Right ventricle myocardium inferior (tissue), 1 donor: Measurements from ENCODE around the gene LMBRD1. TPM values are rescaled to one million over a fixed set of nuclear protein-coding genes. Genes with fewer than 3 reads are reported as not detected.

Source experiments
- ATAC-seq: fragments of 200-7000 bp; cut with Tn5 transposase; one replicate; pipeline ENCODE4 v1.9.1; 2020; ENCODE audit warnings: mild to moderate bottlenecking, moderate library complexity
- DNase-seq: peaks from one replicate; pipeline ENCODE4 v3.0.0; 2021; ENCODE audit errors: missing footprints
- intact Hi-C: fragments of 100-400 bp; cut with DNase I; formaldehyde crosslinking; loops from one replicate; pipeline ENCODE4 v1.11.0; 2022
- total RNA-seq: library from RNA; stranded (reverse); fragmentation: NEBNext Ultra II Directional; extraction: Animal tissue kit (Norgen Biotek cat#: 25700); gene quantifications from one replicate; pipeline ENCODE4 v1.2.1, GENCODE V29; 2021
- donor health status: DM: no; HTN: yes; CAD: no; lungs with severe emphysema.

The LMBRD1 gene
- total RNA-seq, 1 donor from 2014 or later, result 50.2 TPM

DNA sequence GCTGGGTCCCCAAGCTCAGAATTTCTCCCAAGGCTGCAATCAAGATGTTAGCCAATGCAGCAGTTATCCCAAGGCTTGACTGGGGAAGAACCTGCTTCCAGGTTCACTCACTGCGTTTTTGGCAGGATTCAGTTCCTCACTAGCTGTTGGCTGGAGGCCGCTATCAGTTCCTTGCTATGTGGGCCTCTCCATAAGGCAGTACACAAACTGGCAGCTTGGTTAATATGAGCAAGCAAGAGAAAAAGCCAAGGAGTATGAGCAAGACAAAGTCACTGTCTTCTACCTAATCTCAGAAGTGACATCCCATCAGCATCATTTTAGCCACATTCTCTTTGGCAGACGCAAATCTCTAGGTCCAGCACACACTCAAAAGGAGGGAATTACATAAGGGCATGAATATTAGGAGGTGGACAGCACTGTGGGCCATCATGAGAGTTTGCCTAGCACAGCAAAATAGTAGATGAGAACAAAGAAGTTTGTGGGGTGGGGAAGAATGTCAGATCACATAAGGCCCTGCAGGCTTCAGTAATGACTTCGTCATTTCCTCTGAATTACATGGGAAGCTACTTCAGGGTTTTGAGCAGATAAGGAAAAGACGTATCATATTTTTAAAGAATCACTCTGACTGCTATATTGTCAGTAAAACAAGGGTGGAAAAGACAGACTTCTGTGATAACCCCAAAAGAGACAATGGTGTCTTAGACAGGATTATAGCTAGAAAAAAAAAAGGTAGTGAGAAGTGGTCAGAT is 25.5 kb downstream of the LMBRD1 start:
- intact Hi-C loops, result no loop called here
- no peak for ATAC-seq
- DNase-seq, result no peak

- DNase-seq (no peak), ATAC-seq (no peak)
- intact Hi-C loops, result no loop called here
Measured at GRCh38 chr6:69768664-69769063, 28.1 kb downstream of the LMBRD1 start.

GRCh38 chr6:69763763-69764162 is 33.0 kb downstream of the LMBRD1 start:
- no peak for DNase-seq
- ATAC-seq, result no peak
- intact Hi-C loops, result no loop called here

- ATAC-seq (no peak), DNase-seq (no peak)
- intact Hi-C loops, result no loop called here
Measured at GRCh38 chr6:69761853-69762252, 35.0 kb downstream of the LMBRD1 start.

GRCh38 chr6:69758214-69758613 is 38.6 kb downstream of the LMBRD1 start:
- intact Hi-C loops, result no loop called here
- ATAC-seq, result no peak
- no peak for DNase-seq

- no peak for DNase-seq
- intact Hi-C loops, result no loop called here
Measured at GRCh38 chr6:69756907-69757306, 39.9 kb downstream of the LMBRD1 start.

DNA sequence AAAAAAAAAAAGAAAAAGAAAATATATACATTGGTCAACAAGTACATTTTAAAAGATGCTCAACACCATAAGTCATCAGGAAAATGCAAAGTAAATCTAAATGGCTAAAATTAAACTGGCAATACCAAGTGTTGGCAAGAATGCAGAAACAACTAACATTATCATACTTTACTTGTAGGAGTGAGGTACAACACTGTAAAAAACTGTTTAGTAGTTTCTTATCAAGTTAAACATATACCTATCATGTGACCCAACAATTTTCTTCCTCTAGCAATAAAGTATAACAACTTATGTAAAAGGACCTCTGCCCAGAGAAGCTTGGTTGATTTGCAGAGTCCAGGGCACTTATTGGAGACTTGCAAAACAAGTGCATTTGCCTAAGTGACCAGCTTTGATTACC is 40.4 kb downstream of the LMBRD1 start:
- DNase-seq, result no peak
- no peak for ATAC-seq
- intact Hi-C loops, result no loop called here

More at GRCh38 chr6:69756907-69757306, 39.9 kb downstream of the LMBRD1 start:
- no peak for ATAC-seq

DNA sequence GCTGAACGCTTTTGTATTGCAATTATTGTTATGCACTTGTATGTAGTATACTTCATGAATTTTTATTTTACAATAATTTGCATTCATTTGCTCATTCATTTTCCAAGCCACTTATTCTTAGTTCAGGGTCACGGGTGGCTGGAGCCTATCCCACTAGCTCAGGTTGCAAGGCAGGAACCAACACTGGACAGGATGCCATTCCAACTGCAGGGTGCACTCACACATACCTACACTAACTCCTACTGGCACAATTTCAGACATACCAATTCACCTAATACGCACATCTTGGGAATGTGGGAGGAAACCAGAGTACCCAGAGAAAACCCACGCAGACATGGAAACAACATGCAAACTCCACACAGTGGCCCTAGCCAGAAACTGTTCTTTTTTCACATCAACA is 61.8 kb downstream of the LMBRD1 start:
- ATAC-seq (no peak), DNase-seq (no peak)
- intact Hi-C loops, result loop anchor here (10.0 kb wide), 1 partner anchor 860 kb away; no protein-coding TSS in a partner anchor

- intact Hi-C loops, result loop anchor here (10.0 kb wide), 1 partner anchor 858 kb away; no protein-coding TSS in a partner anchor
- no peak for DNase-seq
- ATAC-seq, result no peak
Measured at GRCh38 chr6:69732640-69733039, 64.2 kb downstream of the LMBRD1 start.

DNA sequence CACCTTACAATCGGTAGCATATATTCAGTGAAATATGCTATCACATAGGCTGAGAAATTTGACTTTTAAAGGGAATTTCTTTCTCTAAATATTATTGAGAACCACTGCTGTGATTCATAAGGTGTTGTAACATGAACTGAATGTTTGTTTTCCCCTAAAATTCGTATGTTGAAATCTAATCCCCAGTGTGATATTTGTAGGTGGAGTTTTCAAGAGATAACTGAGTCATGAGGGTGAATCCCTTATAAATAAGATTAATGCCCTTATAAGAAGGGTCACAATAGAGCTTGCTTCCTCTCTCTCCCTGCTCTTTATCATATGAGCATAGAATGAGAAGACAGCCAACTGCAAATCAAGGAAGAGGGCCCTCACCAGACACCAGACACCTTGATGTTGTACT is 64.8 kb downstream of the LMBRD1 start:
- DNase-seq (no peak), ATAC-seq (no peak)
- intact Hi-C loops, result loop anchor here (10.0 kb wide), 1 partner anchor 857 kb away; no protein-coding TSS in a partner anchor

DNA sequence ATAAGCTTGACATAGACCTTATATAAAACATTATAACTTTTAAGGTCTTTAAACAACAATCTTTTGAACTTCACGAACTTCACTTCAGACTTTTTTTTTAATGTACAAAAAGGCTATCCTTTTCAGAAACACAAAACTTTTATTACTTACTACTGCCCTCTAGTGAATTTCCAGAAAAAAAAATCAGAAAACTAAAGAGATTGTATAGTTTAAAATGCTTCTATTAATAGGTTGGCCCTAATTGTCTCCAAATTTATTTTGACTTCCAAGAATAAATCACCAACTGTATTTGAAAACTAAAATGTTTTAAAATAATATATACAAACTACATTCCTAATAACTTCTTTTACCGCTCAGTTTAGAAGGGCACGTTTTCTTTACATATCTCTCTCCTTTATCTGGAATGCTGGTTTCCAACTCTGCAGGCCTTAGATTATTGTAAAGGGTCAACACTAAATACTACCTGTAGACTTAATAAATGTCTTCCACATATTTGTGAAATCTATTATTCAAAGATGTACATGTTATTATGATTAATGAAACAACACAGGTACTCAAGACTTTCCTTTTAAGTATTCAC is 66.8 kb downstream of the LMBRD1 start:
- intact Hi-C loops, result loop anchor here (10.0 kb wide), 1 partner anchor 855 kb away; no protein-coding TSS in a partner anchor
- ATAC-seq (no peak), DNase-seq (no peak)

DNA sequence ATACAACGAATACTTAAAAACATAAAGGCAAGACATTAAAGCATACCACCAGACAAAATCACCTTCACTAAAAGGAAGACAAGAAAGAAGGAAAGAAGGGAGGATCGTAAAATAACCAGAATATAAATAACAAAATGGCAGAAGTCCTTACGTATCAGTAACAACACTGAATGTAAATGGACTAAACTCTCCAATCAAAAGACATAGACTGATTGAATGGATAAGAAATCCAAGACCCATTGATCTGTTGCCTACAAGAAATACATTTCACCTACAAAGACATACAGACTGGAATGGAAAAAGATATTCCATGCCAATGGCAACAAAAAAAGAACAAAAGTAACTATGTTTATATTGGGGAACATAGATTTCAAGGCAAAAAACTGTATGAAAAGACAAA is 74.1 kb downstream of the LMBRD1 start:
- intact Hi-C loops, result no loop called here
- DNase-seq (no peak), ATAC-seq (no peak)

- intact Hi-C loops, result no loop called here
- DNase-seq, result no peak
- ATAC-seq, result no peak
Measured at GRCh38 chr6:69719602-69720193, 77.1 kb downstream of the LMBRD1 start.

DNA sequence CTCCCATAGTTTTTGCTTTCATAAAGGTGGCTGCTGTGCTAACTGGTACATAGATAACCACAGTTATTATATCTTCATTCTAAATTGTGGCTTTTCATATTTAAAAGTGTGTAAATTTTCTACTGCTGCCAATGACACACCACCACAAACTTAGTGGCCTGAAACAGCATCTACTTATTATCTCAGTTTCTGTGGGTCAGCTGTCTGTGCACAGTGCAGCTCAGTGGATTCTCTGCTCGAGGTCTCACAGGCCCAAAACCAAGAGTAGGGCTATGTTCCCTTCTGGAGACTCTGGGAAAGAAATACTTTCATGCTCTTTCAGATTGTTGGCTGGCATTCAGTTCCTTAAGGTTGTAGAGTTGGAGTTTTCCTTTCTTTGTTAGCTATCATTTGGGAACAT is 90.1 kb downstream of the LMBRD1 start:
- DNase-seq, result no peak
- ATAC-seq, result no peak
- intact Hi-C loops, result no loop called here

- no peak for DNase-seq
- intact Hi-C loops, result no loop called here
- no peak for ATAC-seq
Measured at GRCh38 chr6:69705954-69706353, 90.9 kb downstream of the LMBRD1 start.

DNA sequence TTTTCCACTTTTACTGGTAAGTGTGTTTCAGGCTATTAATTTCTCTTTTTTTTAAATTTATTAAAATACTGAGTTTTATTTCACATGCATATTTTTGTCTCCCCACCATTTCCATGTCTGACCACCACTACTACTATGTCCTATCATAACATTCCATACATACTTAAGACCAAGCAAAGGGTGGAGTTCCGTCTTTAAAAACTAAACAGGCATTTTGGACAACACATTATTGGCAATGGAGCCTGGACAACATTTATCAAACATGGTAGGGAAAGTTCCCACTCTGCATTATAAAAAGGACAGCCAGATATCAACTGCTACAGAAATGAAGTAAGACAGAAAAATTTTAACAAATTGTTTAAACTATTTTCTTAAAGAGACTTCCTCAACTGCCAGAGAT is 91.9 kb downstream of the LMBRD1 start:
- DNase-seq (no peak), ATAC-seq (no peak)
- intact Hi-C loops, result no loop called here

- ATAC-seq (no peak), DNase-seq (no peak)
- intact Hi-C loops, result no loop called here
Measured at GRCh38 chr6:69699655-69700054, 97.2 kb downstream of the LMBRD1 start.

- ATAC-seq, result no peak
- DNase-seq, result no peak
- intact Hi-C loops, result no loop called here
Measured at GRCh38 chr6:69696273-69696672, 100.5 kb downstream of the LMBRD1 start.

DNA sequence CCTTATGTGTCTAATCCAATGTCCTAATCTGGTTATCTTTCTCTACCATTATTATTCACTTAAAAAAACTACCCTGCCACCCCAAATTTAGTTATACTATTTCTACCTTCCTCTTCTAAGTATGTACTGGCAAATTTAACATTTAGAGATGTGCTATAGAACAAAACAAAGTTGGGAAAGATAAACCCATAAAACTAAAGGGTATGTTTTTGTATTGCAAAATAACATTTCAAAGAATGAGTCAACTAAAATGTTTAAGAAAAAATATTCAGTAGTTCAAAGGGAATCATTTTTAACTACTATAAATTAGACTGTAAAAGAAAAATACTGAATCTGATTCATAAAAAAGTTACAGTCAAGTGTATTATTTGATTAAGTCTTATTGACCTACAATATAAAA is 103.0 kb downstream of the LMBRD1 start:
- ATAC-seq, result no peak

GRCh38 chr6:69690986-69691385 is 105.8 kb downstream of the LMBRD1 start:
- intact Hi-C loops, result no loop called here
- ATAC-seq, result no peak
- no peak for DNase-seq

More for the DNA sequence above, 103.0 kb downstream of the LMBRD1 start:
- intact Hi-C loops, result no loop called here
- DNase-seq, result no peak
